Sigmoid colon (tissue), 4 donors: ENCODE results near the gene PRDM16.

Source experiments
- POLR2A ChIP-seq, 2 donors: fragments of 450-650 bp; IDR thresholded peaks; one replicate each; pipeline ENCODE4 v1.6.1; 2016; ENCODE audit warnings: antibody characterized with exemption in 2 of 2, mild to moderate bottlenecking in 2 of 2, moderate library complexity in 2 of 2
- POLR2AphosphoS5 ChIP-seq, 4 donors: sonication (generic); formaldehyde crosslinking; IDR thresholded peaks; one replicate each; pipeline ENCODE4 v1.6.1; 2017; ENCODE audit warnings: antibody characterized with exemption in 4 of 4

DNA sequence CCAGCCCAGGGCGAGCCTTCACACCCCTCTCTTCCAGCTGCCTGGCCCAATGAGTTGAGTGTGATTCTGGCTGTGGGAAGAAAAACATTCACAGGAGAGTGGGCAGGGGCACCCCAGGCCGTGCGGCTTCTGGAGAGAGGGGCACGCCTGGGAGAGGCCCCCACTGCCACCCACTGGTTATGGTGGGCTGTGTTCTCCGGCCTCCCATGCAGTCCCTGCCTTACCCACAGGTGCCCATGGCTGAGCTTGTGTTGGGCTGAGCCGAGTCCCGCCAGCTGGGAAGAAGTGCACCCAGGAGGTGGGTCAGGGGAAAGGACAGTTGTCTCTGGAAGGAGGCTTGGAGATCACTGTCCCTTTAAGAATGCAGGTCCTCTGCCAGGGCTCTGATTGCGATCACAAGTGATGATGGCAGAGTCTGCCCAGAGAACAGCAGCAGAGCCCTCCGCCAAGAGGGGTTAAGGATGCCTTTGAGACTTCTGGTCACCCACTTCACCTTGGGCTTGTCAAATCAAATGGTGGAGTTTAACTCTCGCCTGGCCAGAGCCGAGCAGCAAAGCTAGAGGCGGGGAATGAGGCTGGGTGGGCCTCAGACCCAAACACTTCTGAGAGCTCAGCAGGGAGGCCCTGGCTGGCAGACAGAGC lies 260.8 kb downstream of the PRDM16 start:
- TF ChIP-seq POLR2A (IDR thresholded peaks at IDR 0.05), result no peak
- no peak for TF ChIP-seq POLR2AphosphoS5 (IDR thresholded peaks at IDR 0.05)
